Panc1 (cell line): ENCODE measurements around the gene TMEM132C. TPM values are rescaled to one million over a fixed set of nuclear protein-coding genes. Genes with fewer than 3 reads are reported as not detected.

Experiments used
- ATAC-seq: fragments of 200-7000 bp; cut with Tn5 transposase; 2 replicates; pipeline ENCODE4 v1.9.1; 2020; ENCODE audit warnings: mild to moderate bottlenecking, moderate library complexity
- BruUV-seq: library from RNA; stranded (reverse); fragments of 400-500 nt; replicated peaks from 2 replicates; lab custom pipeline; 2021; lab: Mats Ljungman, UMichigan
- CTCF ChIA-PET: fragments of 300-600 bp; sonication (Branson Sonifier 250); formaldehyde crosslinking; loops from one replicate; lab custom pipeline; 2022; ENCODE audit warnings: antibody characterized with exemption; lab: Charles Lee
- POLR2A ChIA-PET: fragments of 300-600 bp; sonication (Branson Sonifier 250); formaldehyde crosslinking; loops from one replicate; lab custom pipeline; 2022; ENCODE audit warnings: antibody characterized with exemption; lab: Charles Lee
- DNase-seq: peaks from one replicate; pipeline ENCODE4 v3.0.0-alpha.2; 2010; ENCODE audit warnings: low read depth, low spot score
- H3K27ac ChIP-seq: 2 replicates; pipeline ENCODE4 v1.5.1; 2011; ENCODE audit warnings: mild to moderate bottlenecking, low read length, inconsistent platforms
- H3K27me3 ChIP-seq: fragments of 200-500 bp; sonication (Bioruptor generic); 2 replicates; pipeline ENCODE4 v1.6.0; 2014; ENCODE audit warnings: low read length, inconsistent platforms; ENCODE audit not compliant: control insufficient read depth, insufficient read depth
- H3K36me3 ChIP-seq: fragments of 200-500 bp; sonication (Bioruptor generic); 2 replicates; pipeline ENCODE4 v1.5.1; 2014; ENCODE audit warnings: inconsistent platforms, mild to moderate bottlenecking, low read length, moderate library complexity; ENCODE audit not compliant: control insufficient read depth, insufficient read depth
- H3K4me1 ChIP-seq: 2 replicates; pipeline ENCODE4 v1.5.1; 2011; ENCODE audit warnings: inconsistent platforms, mild to moderate bottlenecking, low read length, moderate library complexity; ENCODE audit not compliant: control insufficient read depth, insufficient read depth
- H3K4me3 ChIP-seq, 2 experiments: 2 replicates each; pipeline ENCODE4 v1.5.1; 2011 to 2012; ENCODE audit warnings: low read depth in 2 of 2, low read length in 2 of 2, mild to moderate bottlenecking in 2 of 2, inconsistent platforms in 1 of 2, moderate library complexity in 1 of 2
- H3K9me3 ChIP-seq: fragments of 200-500 bp; sonication (Bioruptor generic); 2 replicates; pipeline ENCODE4 v1.5.1; 2014; ENCODE audit warnings: low read depth, mild to moderate bottlenecking, inconsistent platforms, low read length, moderate library complexity; ENCODE audit not compliant: control insufficient read depth, insufficient read depth
- POLR2AphosphoS5 ChIP-seq: IDR thresholded peaks from 2 replicates; pipeline ENCODE4 v1.6.1; 2012; ENCODE audit warnings: mild to moderate bottlenecking, low read depth, low read length, moderate library complexity
- SIN3A ChIP-seq: IDR thresholded peaks from 2 replicates; pipeline ENCODE4 v1.6.1; 2012; ENCODE audit warnings: low read depth, mild to moderate bottlenecking, low read length, moderate library complexity, borderline replicate concordance; ENCODE audit not compliant: insufficient read depth
- TCF7L2 ChIP-seq: IDR thresholded peaks from 2 replicates; pipeline ENCODE4 v1.6.1; 2011; ENCODE audit warnings: mild to moderate bottlenecking, low read depth, low read length, inconsistent platforms
- in situ Hi-C: cut with HindIII; loops from 2 replicates; pipeline ENCODE4 v1.10.0; 2016; ENCODE audit warnings: low sequenced_read_pairs, low pct_unique_long_range_greater_than_20kb
- intact Hi-C: fragments of 100-400 bp; cut with micrococcal nuclease; formaldehyde crosslinking; loops from one replicate; pipeline ENCODE4 v1.10.0; 2022; ENCODE audit not compliant: unreplicated experiment
- total RNA-seq: library from RNA; stranded (reverse); gene quantifications from one replicate; pipeline ENCODE4 v1.2.1, GENCODE V29; 2021; ENCODE audit not compliant: unreplicated experiment
- TF ChIP-seq, protein P1 (sequence below), 2 experiments: IDR thresholded peaks; 2 replicates each; pipeline ENCODE4 v1.6.1; 2011 to 2012; ENCODE audit warnings: low read depth in 2 of 2, control low read depth in 1 of 2, low read length in 1 of 2, mild to moderate bottlenecking in 1 of 2, moderate library complexity in 1 of 2; ENCODE audit not compliant: insufficient read depth in 1 of 2
- TF ChIP-seq, protein P2 (sequence below): fragments of 450-650 bp; IDR thresholded peaks from 2 replicates; pipeline ENCODE4 v1.5.1; 2017; ENCODE audit warnings: mild to moderate bottlenecking

TMEM132C gene
- total RNA-seq, 1 experiment from 2014 or later: not detected

DNA sequence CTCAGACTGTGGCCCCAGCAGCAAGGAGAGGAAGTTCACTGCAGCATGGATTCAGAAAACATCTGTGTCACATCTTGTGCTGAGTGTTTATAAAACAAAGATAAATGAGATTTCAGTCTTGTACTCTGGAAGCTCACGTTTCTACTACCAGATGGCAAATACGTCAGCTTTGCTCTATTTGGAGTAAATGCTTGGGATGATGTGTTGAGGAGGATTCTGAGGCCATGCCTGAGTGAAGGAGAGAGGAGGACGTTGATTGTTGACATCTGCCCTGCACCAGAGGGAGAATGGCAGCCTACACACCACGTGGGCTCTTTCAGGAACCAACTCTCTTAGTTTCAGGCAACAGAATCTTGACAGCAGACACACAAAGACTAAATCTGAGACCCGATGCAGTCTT, 188.9 kb downstream of the TMEM132C start:
- Histone ChIP-seq H3K9me3 (no peaks in the 10 kb centered on the region), H3K27ac (no peak overlapping the region), H3K4me3 (no peak overlapping the region), H3K27me3 (no peaks in the 10 kb centered on the region), H3K4me1 (no peaks in the 10 kb centered on the region), H3K36me3 (no peaks in the 10 kb centered on the region)
- BruUV-seq: no TSS peak
- ATAC-seq (no peak), DNase-seq (no peak)
- in situ Hi-C loops: no loop called here
- TF ChIP-seq SIN3A (no peak), TCF7L2 (no peak), POLR2AphosphoS5 (no peak)
- TF ChIP-seq, protein P1, sequence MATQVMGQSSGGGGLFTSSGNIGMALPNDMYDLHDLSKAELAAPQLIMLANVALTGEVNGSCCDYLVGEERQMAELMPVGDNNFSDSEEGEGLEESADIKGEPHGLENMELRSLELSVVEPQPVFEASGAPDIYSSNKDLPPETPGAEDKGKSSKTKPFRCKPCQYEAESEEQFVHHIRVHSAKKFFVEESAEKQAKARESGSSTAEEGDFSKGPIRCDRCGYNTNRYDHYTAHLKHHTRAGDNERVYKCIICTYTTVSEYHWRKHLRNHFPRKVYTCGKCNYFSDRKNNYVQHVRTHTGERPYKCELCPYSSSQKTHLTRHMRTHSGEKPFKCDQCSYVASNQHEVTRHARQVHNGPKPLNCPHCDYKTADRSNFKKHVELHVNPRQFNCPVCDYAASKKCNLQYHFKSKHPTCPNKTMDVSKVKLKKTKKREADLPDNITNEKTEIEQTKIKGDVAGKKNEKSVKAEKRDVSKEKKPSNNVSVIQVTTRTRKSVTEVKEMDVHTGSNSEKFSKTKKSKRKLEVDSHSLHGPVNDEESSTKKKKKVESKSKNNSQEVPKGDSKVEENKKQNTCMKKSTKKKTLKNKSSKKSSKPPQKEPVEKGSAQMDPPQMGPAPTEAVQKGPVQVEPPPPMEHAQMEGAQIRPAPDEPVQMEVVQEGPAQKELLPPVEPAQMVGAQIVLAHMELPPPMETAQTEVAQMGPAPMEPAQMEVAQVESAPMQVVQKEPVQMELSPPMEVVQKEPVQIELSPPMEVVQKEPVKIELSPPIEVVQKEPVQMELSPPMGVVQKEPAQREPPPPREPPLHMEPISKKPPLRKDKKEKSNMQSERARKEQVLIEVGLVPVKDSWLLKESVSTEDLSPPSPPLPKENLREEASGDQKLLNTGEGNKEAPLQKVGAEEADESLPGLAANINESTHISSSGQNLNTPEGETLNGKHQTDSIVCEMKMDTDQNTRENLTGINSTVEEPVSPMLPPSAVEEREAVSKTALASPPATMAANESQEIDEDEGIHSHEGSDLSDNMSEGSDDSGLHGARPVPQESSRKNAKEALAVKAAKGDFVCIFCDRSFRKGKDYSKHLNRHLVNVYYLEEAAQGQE (IDR thresholded peaks at IDR 0.05; ENCODE audit: insufficient read depth in 1 of 2, low read depth in 2 of 2, low read length in 1 of 2): no peak
- TF ChIP-seq, protein P2, sequence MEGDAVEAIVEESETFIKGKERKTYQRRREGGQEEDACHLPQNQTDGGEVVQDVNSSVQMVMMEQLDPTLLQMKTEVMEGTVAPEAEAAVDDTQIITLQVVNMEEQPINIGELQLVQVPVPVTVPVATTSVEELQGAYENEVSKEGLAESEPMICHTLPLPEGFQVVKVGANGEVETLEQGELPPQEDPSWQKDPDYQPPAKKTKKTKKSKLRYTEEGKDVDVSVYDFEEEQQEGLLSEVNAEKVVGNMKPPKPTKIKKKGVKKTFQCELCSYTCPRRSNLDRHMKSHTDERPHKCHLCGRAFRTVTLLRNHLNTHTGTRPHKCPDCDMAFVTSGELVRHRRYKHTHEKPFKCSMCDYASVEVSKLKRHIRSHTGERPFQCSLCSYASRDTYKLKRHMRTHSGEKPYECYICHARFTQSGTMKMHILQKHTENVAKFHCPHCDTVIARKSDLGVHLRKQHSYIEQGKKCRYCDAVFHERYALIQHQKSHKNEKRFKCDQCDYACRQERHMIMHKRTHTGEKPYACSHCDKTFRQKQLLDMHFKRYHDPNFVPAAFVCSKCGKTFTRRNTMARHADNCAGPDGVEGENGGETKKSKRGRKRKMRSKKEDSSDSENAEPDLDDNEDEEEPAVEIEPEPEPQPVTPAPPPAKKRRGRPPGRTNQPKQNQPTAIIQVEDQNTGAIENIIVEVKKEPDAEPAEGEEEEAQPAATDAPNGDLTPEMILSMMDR: no peak
- CTCF ChIA-PET: no interaction called here
- intact Hi-C loops: no loop called here
- POLR2A ChIA-PET: no interaction called here

DNA sequence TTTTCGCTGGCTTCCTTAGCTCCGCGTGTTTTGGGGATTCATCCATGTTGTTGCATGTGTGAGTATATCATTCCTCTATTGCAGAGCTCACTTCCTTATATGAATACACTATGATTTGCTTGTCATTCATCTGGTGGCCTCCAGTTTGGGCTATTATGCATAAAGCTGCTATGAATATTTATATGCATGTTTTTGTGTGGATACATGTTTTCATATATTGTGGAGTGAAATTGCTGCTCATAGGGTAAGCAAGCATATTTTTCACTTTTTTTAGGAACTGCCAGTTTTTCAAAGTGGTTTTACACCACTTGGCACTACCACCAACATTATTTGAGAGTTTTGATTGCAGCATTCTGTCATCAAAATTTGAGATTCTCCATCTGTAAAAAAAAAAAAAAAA, 190.0 kb downstream of the TMEM132C start:
- H3K4me3 ChIP-seq: no peak overlapping the region
- ChIA-PET POLR2A (interaction anchor here (0.7 kb wide), 1 partner anchor 11 kb away, joined by 10 read pairs; no protein-coding TSS in a partner anchor), CTCF (no interaction called here)
- no peak for DNase-seq
- intact Hi-C loops (no loop called here), in situ Hi-C loops (no loop called here)
- no peak for ATAC-seq
- no peak overlapping the region for H3K27ac ChIP-seq
- no peaks in the 10 kb centered on the region for H3K9me3 ChIP-seq
- H3K4me1 ChIP-seq: no peaks in the 10 kb centered on the region
- H3K36me3 ChIP-seq: no peaks in the 10 kb centered on the region
- no peaks in the 10 kb centered on the region for H3K27me3 ChIP-seq
- BruUV-seq: no TSS peak
- TF ChIP-seq SIN3A (no peak), POLR2AphosphoS5 (no peak), TCF7L2 (no peak)
- TF ChIP-seq, protein P2: no peak
- TF ChIP-seq, protein P1 (IDR thresholded peaks at IDR 0.05; ENCODE audit: insufficient read depth in 1 of 2, low read depth in 2 of 2, low read length in 1 of 2): no peak
